ENCODE measurements around the gene ZNHIT2.

Gene ZNHIT2

GRCh38 chr11:65071907-65072630, 45.4 kb downstream of the ZNHIT2 start:
- no peak for DNase-seq (ENCODE audit: low read depth in 2 of 2)

DNA sequence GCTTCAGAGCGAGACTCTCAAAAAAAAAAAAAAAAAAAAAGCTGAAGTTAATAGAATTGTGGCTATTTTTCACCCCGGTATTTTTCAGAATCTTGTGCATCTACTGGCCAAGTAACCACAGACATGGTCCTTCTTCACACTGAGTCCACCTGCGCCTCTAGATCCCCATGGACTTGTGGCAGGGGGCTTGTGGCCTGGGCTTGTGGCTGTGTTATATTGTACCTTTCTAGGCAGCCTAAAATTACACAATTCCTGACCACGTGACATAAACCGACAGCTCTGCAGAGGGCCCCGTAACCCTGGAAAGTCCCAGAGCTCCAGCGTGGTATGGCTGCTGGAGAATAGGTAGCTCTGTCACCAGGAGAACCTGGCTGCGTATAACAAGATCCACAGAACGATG, 48.3 kb downstream of the ZNHIT2 start:
- DNase-seq (ENCODE audit: low read depth in 2 of 2) = no peak

GRCh38 chr11:65067446-65067845, 50.1 kb downstream of the ZNHIT2 start:
- DNase-seq (ENCODE audit: low read depth in 2 of 2) = no peak

DNA sequence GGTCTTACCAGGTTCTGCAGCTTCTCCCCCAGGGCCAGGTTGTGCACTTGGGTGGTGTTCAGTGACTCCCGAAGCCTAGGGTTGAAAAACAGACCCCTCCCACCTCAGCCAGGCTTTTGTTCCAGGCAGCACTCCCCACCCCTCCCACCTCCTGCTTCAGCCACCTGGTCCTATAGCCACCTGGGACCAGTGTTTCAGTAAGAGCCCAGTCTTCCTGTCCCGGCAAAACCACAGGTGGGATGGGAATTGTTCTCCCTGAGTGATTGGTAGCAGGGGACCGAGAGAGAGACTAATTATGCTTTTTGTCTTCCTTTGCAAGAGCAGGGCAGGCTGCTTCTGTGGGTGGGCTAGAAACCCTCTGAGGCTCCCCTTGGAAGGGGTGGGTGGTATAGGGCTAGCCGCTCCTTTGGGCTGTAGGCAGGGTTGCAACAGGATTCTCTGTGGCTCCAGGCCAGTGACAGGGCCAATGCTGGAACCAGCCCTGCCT, 50.7 kb downstream of the ZNHIT2 start:
- DNase-seq (ENCODE audit: low read depth in 2 of 2) = no peak
